NCI-H748 treated with DMSO at 0.1 percent for 48 hours (cell line): Measurements from ENCODE around the gene BRIP1.
"Not testable (repeated sequence)": the region's sequence is repeated elsewhere in the genome, so short reads cannot be mapped to it uniquely, and the experiment has no call there.

Experiments used
- DNase-seq: peaks from one replicate; lab custom pipeline; 2025; lab: John Stamatoyannopoulos, UW

BRIP1 gene

GRCh38 chr17:61862975-61863800 is at the start of gene BRIP1:
Gene BRIP1 (minus strand): TSS chr17:61863528. CDS start chr17:61861539, 1,989 bp downstream.
- DNase-seq: peak; percentile 79

- no peak for DNase-seq
Observed at GRCh38 chr17:61908292-61909037, 45.1 kb upstream of the BRIP1 start.

GRCh38 chr17:61907361-61907760 is 44.0 kb upstream of the BRIP1 start:
- DNase-seq: no peak

GRCh38 chr17:61904094-61904710 is 40.9 kb upstream of the BRIP1 start:
- no peak for DNase-seq

GRCh38 chr17:61903251-61903650 is 39.9 kb upstream of the BRIP1 start:
- DNase-seq: no peak

- no peak for DNase-seq
Observed at GRCh38 chr17:61897548-61898180, 34.3 kb upstream of the BRIP1 start.

GRCh38 chr17:61895391-61895790 is 32.1 kb upstream of the BRIP1 start:
- DNase-seq: no peak

- not testable (repeated sequence) for DNase-seq
Observed at GRCh38 chr17:61894310-61894709, 31.0 kb upstream of the BRIP1 start.

- not testable (repeated sequence) for DNase-seq
Observed at GRCh38 chr17:61887733-61888132, 24.4 kb upstream of the BRIP1 start.

GRCh38 chr17:61885865-61886264 is 22.5 kb upstream of the BRIP1 start:
- DNase-seq: not testable (repeated sequence)

GRCh38 chr17:61884864-61885263 is 21.5 kb upstream of the BRIP1 start:
- DNase-seq: no peak

- DNase-seq: no peak
Observed at GRCh38 chr17:61880589-61881102, 17.3 kb upstream of the BRIP1 start.

- no peak for DNase-seq
Observed at GRCh38 chr17:61878984-61879612, 15.8 kb upstream of the BRIP1 start.

- no peak for DNase-seq
Observed at GRCh38 chr17:61878520-61878919, 15.2 kb upstream of the BRIP1 start.

GRCh38 chr17:61877837-61878236 is 14.5 kb upstream of the BRIP1 start:
- no peak for DNase-seq

- DNase-seq: no peak
Observed at GRCh38 chr17:61875804-61876203, 12.5 kb upstream of the BRIP1 start.

- no peak for DNase-seq
Observed at GRCh38 chr17:61875285-61875684, 12.0 kb upstream of the BRIP1 start.

- no peak for DNase-seq
Observed at GRCh38 chr17:61874075-61874474, 10.7 kb upstream of the BRIP1 start.

- no peak for DNase-seq
Observed at GRCh38 chr17:61872099-61872498, 8.8 kb upstream of the BRIP1 start.

- no peak for DNase-seq
Observed at GRCh38 chr17:61869138-61869537, 5.8 kb upstream of the BRIP1 start.

- DNase-seq: no peak
Observed at GRCh38 chr17:61868074-61868473, 4.7 kb upstream of the BRIP1 start.

- DNase-seq: no peak
Observed at GRCh38 chr17:61867033-61867432, 3.7 kb upstream of the BRIP1 start.
